ENCODE data around the gene DTX3.
"Not testable (repeated sequence)": the region's sequence is repeated elsewhere in the genome, so short reads cannot be mapped to it uniquely, and the experiment has no call there.

DTX3 gene

DNA sequence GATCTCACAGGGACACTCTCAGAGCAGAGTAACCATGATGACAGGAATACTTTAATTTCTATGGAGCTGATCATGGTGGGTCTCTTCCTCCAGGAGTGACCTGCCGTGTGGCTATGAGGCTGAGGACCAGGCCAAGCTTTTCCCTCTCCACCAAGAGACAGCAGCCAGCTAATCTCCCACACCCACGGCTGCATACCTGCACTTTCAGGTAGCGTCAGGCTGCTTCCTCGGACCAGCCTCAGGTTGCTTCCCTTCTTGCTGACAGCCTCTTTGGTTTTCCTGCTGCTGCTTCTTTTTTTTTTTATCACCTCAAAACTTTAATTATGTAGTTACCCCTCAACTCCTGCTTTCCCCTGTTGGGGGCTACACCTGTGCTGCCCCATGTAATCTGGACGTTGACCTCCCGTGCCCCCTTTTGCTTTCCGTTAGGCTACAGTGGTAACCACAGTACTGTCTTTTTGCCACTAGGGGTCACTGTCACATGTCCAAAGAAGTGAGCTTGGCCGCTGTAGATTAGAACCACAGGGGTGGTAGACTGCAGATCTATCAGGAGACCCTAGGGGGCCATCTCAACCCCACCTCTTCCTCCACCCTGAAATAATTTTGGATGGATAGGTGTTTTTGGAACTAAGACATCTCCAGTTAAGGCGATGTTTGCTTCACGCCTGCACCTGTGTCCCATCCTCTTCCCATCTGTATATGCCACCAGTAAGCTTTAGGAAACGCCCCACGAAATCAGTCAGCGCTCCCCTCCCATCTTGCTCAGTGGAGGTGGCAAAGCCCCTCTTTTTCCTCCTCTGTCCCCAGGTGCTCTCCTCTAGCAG, 21.4 kb upstream of the DTX3 start:
- peak; percentile 25 for FAIRE-seq

DNA sequence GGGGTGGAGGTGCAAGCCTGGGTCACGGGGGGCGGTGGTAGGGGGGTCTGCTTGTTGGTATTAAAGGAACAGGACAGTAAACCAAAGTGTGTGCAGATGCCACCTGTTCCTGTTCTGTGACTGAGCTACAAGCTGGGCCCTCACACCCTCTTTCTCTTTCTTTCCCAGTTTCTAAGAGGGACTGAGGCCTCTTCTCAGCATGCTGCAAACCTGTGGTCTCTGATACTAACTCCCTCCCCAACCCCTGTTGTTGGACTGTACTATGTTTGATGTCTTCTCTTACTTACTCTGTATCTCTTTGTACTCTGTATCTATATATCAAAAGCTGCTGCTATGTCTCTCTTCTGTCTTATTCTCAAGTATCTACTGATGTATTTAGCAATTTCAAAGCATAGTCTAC, 20.6 kb upstream of the DTX3 start:
- no peak for FAIRE-seq

DNA sequence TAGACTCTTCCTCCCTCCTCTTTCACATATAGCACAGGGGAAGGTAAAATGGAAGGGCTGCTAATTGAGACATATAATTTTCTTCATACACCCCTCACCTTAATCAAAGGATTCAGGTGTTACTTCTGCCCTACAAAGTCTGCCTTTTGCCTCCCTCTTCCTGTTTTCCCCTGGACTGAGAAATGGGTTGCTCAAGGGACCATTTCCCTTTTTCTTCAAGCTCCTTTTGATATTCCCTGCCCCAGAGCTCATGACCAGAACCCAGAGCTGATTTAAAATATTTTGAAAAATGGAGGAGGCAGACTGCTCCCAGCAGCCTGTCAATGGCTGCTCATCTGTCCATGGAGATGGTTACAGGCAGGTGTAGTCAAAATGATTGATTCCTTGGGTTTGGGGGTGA, 19.9 kb upstream of the DTX3 start:
- FAIRE-seq = no peak

DNA sequence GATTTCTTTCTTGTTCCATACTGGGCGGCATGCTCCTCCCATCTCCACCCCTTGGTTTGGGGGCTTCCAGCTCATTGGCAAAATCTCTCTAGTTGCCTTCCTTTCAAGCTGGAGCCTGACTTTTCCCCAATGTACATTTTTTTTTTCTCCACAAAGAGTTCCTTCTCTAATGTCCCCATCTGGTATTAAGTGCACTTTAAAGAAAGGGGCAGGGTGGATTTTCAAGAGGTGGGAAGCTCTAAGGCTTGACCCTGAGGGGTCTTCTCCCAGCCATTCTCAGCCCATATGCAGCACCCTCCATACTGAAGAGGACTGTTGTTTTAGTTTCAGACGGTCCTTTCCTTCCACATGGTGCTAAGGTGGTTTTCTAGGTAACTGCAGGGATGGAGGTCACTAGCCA, 19.5 kb upstream of the DTX3 start:
- FAIRE-seq = no peak

DNA sequence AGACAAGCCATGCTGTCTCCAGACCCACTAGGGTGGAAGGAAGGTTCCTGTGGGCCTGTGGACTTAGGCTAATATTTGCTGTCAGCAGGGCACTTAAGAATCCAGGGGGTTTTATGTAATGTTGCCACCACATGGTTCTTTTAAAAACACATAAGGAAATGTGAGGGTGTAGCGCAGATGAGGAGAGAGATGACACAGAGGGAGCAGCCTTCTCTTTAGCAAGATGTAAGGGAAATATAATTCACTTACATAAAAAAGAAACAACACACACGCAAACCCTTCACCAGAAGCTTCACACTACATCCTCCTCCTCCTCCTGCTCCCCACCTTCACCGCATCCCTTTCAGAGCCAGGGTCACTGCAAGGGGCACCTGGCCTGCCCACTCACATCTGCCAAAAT, 18.5 kb upstream of the DTX3 start:
- FAIRE-seq = no peak

DNA sequence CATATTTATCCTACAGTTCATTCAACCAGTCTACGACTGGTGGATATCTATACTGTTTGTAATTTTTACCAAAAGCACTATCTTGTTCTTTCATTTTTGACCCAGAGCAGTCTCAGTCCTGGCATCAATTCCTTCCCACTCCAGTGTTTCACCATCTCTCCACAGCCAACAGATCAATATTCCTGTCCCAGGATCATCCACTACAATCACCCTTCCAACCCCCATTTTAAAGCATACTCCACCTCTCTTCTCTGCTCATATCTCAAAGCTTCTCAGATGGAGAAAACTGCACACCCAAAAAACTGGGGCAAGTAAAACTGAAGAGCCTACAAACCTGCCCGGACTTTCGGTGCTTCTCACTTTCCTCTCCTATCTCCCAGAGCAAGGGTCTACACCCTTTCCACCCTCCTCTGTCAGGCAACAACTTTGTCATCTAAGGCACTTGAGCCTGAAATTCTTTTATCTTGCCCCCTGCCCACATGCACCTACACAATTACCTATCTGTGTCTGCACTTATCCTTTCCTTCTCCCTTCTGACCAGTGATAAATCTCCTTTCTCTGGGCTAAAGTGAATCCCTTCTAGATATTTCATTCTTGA, 17.7 kb upstream of the DTX3 start:
- FAIRE-seq = no peak

DNA sequence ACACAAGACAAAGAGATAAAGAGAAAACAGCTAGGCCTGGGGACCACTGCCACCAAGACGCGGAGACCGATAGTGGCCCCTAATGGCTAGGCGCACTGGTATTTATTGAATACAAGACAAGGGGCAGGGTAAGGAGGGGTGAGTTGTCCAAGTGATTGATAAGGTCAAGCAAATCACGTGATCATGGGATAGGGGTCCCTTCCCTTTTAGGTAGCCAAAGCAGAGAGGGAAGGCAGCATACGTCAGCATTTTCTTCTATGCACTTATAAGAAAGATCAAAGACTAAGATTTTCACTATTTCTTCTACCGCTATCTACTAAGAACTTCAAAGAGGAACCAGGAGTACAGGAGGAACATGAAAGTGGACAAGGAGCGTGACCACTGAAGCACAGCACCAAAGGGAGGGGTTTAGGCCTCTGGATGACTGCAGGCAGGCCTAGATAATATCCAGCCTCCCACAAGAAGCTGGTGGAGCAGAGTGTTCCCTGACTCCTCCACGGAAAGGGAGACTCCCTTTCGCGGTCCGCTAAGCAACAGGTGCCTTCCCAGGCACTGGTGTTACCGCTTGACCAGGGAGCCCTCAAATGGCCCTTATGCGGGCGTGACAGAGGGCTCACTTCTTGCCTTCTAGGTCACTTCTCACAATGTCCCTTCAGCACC, 15.5 kb upstream of the DTX3 start:
- not testable (repeated sequence) for FAIRE-seq

DNA sequence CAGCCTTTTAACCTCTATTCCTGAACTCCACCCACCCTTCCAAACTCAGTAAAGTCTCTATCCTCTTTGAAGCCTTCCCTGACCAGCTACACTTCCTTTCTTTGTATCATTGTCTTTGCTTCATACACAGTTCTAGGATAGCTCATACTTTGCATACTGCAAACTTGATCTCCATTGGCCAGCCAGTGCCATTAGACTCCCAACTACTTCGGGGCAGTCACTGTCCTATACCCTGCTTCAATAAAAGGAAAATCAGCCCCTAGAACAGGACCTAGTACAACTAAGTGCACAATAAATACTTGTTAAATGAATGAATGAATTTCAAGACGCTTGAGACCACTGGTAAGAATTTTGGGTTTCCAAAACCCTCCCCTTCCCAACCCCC, 14.2 kb upstream of the DTX3 start:
- FAIRE-seq = no peak

DNA sequence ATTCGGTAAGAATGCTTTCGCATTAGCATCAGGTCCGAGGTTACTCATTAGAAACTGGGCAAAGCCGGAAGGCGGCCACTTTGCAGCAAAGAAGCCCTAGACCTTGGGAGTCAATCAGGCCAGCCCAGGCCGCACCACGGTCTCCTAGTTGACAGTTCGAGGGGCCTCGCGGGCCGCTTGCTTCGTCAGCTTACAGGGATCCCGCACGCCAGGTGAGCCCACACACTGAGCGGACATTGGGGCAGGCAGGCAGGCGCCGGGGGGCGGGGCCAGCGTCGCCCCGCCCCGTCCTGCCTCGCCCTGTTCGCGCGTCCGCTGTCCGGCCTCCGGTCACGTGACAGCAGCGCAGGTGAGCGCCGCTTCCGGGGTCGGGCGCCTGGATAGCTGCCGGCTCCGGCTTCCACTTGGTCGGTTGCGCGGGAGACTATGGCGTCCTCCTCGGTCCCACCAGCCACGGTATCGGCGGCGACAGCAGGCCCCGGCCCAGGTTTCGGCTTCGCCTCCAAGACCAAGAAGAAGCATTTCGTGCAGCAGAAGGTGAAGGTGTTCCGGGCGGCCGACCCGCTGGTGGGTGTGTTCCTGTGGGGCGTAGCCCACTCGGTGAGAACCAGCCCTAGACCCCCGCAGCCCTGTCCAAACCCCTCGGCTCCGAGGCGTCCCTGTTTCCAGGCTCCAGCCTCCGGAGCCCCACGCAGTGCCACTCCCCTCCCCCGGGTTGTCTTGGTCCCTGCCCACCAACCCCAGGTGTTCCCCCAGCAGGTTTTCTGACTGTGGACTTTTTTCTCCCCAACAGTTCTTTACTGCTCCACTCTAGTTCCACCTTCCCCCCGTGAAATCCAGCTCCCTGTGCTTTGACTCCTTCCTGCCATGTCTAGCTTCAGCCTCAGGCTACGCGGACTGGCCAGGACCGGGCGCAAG, 13.5 kb upstream of the DTX3 start, which contains the start of gene PIP4K2C:
TSS of gene PIP4K2C (plus strand) at position 329 of the 918 bp plus-strand sequence. CDS start at position 427, 98 bp downstream.
- FAIRE-seq = no peak

DNA sequence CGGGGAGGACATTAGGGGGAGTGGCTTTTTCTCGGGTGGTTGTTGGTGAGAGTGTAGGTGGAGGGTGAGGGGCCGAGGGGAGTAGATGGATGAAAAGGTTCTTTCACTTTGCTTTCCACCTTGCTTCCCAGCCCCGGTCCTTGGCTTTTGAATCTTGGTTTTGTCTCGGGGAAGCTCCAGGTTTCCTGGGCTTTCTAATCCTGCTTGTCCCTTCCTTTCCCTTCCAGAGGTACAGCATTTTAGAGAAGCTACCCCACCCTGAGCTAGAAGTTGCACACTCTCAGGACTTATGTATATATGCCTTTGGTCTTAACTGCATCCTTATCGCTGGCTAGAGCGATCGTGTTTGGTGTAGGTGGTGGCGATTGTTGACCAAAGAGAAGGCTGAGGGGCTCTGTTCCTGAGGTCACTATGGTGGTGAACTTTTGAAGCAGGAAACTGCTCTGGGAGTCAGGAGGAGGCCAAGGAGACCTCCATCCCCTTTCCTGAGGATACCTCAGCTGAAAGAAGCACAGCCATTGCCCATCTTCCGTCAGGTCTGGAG, 12.8 kb upstream of the DTX3 start:
- no peak for FAIRE-seq

DNA sequence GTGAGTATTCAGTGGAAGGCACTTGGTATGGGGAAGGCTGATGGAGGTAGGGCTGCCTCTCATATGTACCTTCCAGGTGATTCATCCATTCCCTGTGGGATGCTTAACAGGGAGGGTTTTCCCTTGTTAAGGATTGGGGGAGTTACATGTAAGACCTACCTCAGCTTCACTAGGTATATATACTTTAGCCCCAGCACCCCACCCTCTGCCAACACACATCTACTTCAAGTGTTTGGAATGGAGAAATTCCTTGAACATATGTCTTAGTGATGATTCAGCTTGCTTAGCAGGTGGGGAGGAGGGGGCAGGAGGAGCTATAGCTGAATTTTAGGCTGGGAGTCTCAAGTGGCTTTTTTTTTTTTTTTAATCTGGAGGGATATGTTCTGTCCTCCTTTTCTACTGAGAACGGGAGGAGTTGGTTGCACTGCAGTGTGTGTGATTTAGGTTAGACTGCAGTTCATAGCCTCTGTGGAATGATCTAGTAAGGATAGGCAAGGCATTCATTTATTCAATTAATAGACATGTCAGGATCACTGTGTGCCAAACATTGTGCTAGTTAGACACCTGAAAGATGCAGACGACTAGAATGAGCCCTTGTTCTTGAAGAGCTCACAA, 12.0 kb upstream of the DTX3 start:
- FAIRE-seq = no peak

DNA sequence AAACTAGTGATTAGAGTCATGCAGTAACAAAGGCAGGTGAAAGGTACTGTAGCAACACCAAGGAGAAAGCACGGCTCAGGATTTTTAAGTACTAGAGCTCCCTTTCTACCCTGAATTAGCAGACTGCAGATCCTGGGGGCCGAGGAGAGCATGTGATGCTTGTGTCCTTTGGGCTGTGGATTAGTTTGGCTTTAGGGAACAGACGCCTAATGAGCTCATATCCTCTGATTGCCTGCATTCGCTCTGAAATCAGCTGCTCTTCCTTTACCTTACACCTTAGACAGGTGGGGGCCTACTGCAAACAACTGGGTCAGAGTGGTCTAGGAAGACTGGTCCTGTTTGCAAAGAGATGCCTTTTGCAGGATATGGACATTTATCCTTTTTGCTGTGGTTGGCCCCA, 11.4 kb upstream of the DTX3 start:
- FAIRE-seq = no peak

DNA sequence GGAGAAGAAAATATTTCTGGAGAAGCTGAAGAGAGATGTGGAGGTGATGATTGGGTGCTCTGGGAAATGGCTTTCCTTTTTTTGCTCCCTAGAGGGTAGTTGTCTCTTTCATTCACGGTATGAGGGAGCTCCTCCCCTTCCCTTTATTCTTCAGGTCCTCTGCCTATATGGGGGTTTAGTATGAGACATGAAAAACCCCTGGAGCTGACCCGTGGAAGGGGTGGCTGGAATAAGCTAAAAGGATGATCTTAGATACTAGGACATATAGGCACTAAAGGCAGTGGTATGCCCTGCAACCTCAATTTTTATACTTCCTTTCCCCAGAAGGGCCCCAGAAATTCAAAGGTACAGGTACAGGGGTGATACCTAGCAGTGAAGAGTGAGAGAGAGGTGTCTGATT, 4.2 kb upstream of the DTX3 start:
- no peak for FAIRE-seq

DNA sequence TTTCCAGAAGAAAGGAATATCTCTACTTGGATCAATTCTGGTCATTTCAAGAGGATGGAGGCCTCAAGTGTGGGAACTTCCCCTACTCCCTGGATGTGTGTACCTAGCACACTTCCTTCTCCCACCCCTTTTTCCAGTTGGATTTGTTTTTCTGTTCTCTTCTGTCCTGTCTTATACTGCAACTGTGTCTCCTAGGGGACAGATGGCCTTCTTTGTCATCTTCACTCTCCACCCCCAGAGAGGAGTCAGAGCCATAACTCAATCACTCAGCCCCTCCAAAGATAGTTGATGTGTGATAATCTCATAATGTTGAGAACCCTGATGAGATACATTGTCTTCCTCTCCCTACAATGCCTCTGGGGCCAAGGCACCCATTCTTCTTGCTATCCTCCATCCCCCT, 2.1 kb upstream of the DTX3 start:
- FAIRE-seq = no peak

DNA sequence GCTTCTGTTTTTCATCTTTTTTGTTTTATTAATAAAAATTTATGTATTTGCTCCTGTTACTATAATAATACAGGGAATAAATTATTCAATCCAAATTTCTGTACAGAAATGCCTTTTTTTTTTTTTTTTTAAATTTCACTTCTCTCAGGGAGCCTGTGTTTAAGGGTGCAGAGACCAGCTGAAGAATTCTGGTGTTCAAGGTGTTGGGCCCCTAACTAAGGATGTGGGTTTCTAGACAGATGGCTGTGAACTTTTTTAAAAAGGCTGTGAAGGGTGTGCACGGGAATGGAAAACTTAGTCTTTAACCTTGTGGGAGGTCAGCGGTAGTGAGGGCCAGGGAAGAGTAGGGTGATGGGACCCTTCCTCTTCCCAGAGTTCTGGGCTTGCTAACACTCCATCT, 1.3 kb upstream of the DTX3 start:
- no peak for FAIRE-seq

DNA sequence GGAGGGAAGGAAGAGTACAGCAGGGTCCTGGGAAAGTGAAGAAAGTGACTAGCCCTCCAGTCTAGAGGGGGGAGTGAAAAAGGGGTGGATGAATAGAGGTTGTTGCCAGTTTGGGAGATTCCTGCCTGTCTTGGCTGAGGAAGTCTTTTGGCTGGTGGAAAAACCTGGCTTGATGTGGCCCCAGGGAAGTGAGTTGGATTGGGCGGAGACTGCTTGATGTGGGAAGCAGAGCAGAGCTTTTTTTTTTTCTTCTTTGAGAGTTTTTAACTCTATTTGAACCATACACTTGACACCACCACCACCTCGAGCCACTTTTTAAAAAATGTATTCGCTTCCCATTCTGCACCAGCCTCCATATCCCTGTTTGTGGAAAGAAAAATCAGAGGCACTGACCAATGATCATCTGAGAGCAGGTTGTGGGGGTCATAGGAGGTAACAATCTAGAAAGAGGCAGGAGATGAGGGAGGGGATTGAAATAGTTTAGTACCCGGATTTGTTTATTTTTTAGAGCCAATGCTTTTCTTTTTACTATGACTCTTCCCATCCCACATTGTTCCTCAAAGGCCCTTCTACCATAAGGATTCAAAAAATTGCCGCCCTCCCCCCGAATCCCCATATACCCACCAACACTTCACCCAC, 690 bp upstream of the DTX3 start:
- no peak for FAIRE-seq

DNA sequence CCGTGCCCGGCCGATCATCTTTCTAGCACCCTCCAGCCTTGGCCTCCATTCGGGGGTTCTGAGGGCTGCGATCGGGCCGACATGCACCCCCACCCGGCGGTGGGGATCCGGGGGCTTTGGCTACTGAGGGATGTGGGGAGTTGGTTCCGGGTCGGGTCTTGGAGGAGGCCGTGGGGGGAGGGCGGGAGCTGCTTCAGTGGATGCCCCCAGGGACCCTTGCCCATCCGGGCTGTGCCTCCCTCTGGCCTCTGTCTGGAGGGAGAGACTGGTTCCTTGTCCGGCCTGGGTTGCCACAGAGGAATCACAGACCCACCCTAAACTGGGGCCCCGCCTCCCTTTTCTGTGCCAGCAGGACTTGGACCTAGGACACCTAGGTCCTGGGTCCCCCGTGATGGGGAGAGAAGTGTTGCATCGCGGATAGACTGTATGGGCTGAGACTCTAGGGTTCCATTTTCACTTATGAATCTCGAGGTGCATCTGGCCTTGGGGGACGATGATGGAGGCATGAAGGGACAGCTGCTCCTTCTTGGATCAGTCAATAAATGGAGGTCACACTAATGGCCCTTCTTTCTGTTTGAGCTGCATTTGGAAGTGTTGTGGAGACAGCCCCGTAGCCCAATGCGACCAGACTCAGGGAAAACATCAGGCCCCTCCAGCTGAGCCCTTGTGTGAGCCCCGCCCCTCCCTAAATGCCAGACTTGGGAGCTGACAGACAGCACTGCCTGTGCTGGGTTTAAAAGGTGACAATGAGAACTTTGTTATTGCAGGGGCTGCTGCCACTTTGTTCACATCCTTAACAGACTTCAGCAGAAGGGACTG, 577 bp downstream of the DTX3 start:
- FAIRE-seq = no peak

DNA sequence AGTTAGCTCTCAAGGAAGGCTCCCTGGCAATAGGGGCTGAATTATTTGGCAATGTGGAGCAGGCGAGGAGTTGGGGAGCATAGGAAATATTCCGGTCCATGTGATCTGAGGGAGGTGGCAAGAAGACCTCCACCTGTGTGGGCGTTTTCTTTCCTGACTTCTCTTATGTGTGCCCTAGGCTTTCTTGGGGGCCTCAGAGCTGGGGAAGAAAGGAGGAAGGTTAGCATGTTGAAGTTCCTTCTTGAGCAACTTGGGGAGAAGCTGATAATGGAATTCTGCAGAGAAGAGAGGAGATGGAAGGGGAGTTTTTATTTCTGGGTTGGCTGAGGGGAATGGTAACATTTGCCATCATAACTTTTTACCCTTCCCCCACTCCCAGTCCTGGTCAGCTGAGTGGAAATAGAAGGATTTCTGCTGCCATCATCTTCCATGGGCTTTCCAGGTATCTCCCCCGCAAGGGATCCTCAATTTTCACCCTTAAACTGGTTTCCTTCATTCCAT, 1.2 kb downstream of the DTX3 start:
- FAIRE-seq = no peak

DNA sequence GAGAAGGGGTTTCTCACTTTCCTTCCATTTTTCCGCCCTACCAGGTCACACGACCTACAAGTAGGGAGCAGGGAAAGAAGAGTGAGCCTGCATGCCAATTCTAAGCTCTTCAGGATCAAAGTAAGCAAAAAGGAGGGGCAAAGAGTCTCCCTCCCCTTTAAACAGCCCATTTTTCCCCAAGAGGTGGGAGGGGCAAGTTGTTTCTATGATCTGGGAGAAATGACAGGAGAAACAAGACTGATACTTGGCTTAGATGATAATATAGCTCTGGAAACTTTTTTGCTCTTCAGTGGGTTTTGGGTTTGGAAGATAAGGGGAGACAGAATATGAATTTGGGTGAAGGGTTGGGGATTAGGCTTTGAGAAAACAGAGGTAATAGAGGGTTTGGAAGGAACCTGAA, 1.8 kb downstream of the DTX3 start:
- FAIRE-seq = no peak

DNA sequence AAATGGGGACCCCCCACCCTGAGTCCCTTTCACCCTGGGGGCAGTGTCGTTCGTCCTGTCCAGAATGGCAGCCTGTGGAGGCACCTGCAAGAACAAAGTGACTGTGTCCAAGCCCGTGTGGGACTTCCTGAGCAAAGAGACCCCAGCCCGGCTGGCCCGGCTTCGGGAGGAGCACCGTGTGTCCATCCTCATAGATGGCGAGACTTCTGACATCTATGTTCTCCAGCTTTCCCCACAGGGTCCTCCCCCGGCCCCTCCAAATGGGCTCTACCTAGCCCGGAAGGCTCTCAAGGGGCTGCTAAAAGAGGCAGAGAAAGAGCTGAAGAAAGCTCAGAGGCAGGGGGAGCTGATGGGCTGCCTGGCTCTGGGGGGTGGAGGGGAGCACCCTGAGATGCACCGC, 2.2 kb downstream of the DTX3 start:
- no peak for FAIRE-seq

Data from A204.1 (cell line).